ENCODE results near the gene PIEZO2.

The PIEZO2 gene

GRCh38 chr18:10908760-10909159 is 240.6 kb downstream of the PIEZO2 start:
- Histone ChIP-seq H3K79me2 (ENCODE audit: control insufficient read depth, low read length) (no peaks in the 10 kb centered on the region), H3K36me3 (ENCODE audit: control insufficient read depth, low read length) (no peaks in the 10 kb centered on the region), H3K4me3 (ENCODE audit: low read length) (no peak overlapping the region), H3K27ac (ENCODE audit: low read depth, low read length) (no peak overlapping the region), H3K9me2 (replicated peaks; ENCODE audit: control insufficient read depth, low read length) (no peaks in the 10 kb centered on the region), H3K27me3 (ENCODE audit: control insufficient read depth, low read length) (no peaks in the 10 kb centered on the region), H3K9me3 (ENCODE audit: control insufficient read depth, insufficient read depth, low read length) (no peaks in the 10 kb centered on the region), H3F3A (ENCODE audit: control insufficient read depth, insufficient read depth) (no peaks in the 10 kb centered on the region), H3K4me1 (ENCODE audit: control insufficient read depth, low read length) (no peaks in the 10 kb centered on the region), H4K20me1 (ENCODE audit: control insufficient read depth, insufficient read depth, low read depth, low read length) (no peaks in the 10 kb centered on the region), H3K4me2 (ENCODE audit: low read length) (no peak overlapping the region)
- TF ChIP-seq CTCF (IDR thresholded peaks at IDR 0.05; ENCODE audit: low read depth, low read length, poor library complexity, severe bottlenecking) (no peak), EZH2phosphoT487 (IDR thresholded peaks at IDR 0.05; ENCODE audit: borderline replicate concordance, low read length) (no peak)

GRCh38 chr18:10907749-10908148 is 241.6 kb downstream of the PIEZO2 start:
- Histone ChIP-seq H3K27ac (ENCODE audit: low read depth, low read length) (no peak overlapping the region), H3K4me1 (ENCODE audit: control insufficient read depth, low read length) (no peaks in the 10 kb centered on the region), H3K4me3 (ENCODE audit: low read length) (no peak overlapping the region), H3K36me3 (ENCODE audit: control insufficient read depth, low read length) (no peaks in the 10 kb centered on the region), H3K4me2 (ENCODE audit: low read length) (no peak overlapping the region), H3K9me2 (replicated peaks; ENCODE audit: control insufficient read depth, low read length) (no peaks in the 10 kb centered on the region), H3K79me2 (ENCODE audit: control insufficient read depth, low read length) (no peaks in the 10 kb centered on the region), H3K27me3 (ENCODE audit: control insufficient read depth, low read length) (no peaks in the 10 kb centered on the region), H4K20me1 (ENCODE audit: control insufficient read depth, insufficient read depth, low read depth, low read length) (no peaks in the 10 kb centered on the region), H3F3A (ENCODE audit: control insufficient read depth, insufficient read depth) (no peaks in the 10 kb centered on the region), H3K9me3 (ENCODE audit: control insufficient read depth, insufficient read depth, low read length) (no peaks in the 10 kb centered on the region)
- TF ChIP-seq CTCF (IDR thresholded peaks at IDR 0.05; ENCODE audit: low read depth, low read length, poor library complexity, severe bottlenecking) = no peak
- TF ChIP-seq EZH2phosphoT487 (IDR thresholded peaks at IDR 0.05; ENCODE audit: borderline replicate concordance, low read length) = no peak

GRCh38 chr18:10901329-10901728 is 248.0 kb downstream of the PIEZO2 start:
- H3K27me3 ChIP-seq (ENCODE audit: control insufficient read depth, low read length) = no peaks in the 10 kb centered on the region
- no peaks in the 10 kb centered on the region for H3F3A ChIP-seq (ENCODE audit: control insufficient read depth, insufficient read depth)
- H3K4me1 ChIP-seq (ENCODE audit: control insufficient read depth, low read length) = no peaks in the 10 kb centered on the region
- no peaks in the 10 kb centered on the region for H3K9me2 ChIP-seq (replicated peaks; ENCODE audit: control insufficient read depth, low read length)
- no peaks in the 10 kb centered on the region for H4K20me1 ChIP-seq (ENCODE audit: control insufficient read depth, insufficient read depth, low read depth, low read length)
- no peak overlapping the region for H3K27ac ChIP-seq (ENCODE audit: low read depth, low read length)
- H3K36me3 ChIP-seq (ENCODE audit: control insufficient read depth, low read length) = no peaks in the 10 kb centered on the region
- no peaks in the 10 kb centered on the region for H3K9me3 ChIP-seq (ENCODE audit: control insufficient read depth, insufficient read depth, low read length)
- no peak for TF ChIP-seq CTCF (IDR thresholded peaks at IDR 0.05; ENCODE audit: low read depth, low read length, poor library complexity, severe bottlenecking)
- no peak for TF ChIP-seq EZH2phosphoT487 (IDR thresholded peaks at IDR 0.05; ENCODE audit: borderline replicate concordance, low read length)
- no peak overlapping the region for H3K4me2 ChIP-seq (ENCODE audit: low read length)
- H3K4me3 ChIP-seq (ENCODE audit: low read length) = no peak overlapping the region
- no peaks in the 10 kb centered on the region for H3K79me2 ChIP-seq (ENCODE audit: control insufficient read depth, low read length)

- no peaks in the 10 kb centered on the region for H3K4me1 ChIP-seq (ENCODE audit: control insufficient read depth, low read length)
Measured at GRCh38 chr18:10900435-10900834, 248.9 kb downstream of the PIEZO2 start.

More at GRCh38 chr18:10900435-10900834, 248.9 kb downstream of the PIEZO2 start:
- H3K27me3 ChIP-seq (ENCODE audit: control insufficient read depth, low read length) = no peaks in the 10 kb centered on the region
- no peaks in the 10 kb centered on the region for H4K20me1 ChIP-seq (ENCODE audit: control insufficient read depth, insufficient read depth, low read depth, low read length)
- TF ChIP-seq CTCF (IDR thresholded peaks at IDR 0.05; ENCODE audit: low read depth, low read length, poor library complexity, severe bottlenecking) (no peak), EZH2phosphoT487 (IDR thresholded peaks at IDR 0.05; ENCODE audit: borderline replicate concordance, low read length) (no peak)
- no peak overlapping the region for H3K27ac ChIP-seq (ENCODE audit: low read depth, low read length)
- no peaks in the 10 kb centered on the region for H3K36me3 ChIP-seq (ENCODE audit: control insufficient read depth, low read length)
- H3F3A ChIP-seq (ENCODE audit: control insufficient read depth, insufficient read depth) = no peaks in the 10 kb centered on the region
- H3K79me2 ChIP-seq (ENCODE audit: control insufficient read depth, low read length) = no peaks in the 10 kb centered on the region
- H3K9me2 ChIP-seq (replicated peaks; ENCODE audit: control insufficient read depth, low read length) = no peaks in the 10 kb centered on the region
- H3K9me3 ChIP-seq (ENCODE audit: control insufficient read depth, insufficient read depth, low read length) = no peaks in the 10 kb centered on the region
- H3K4me3 ChIP-seq (ENCODE audit: low read length) = no peak overlapping the region
- H3K4me2 ChIP-seq (ENCODE audit: low read length) = no peak overlapping the region

Data from DOHH2 (cell line).